DMS153 (cell line): ENCODE measurements around the gene ME1.

Source experiments
- DNase-seq: peaks from one replicate; lab custom pipeline; 2025; lab: John Stamatoyannopoulos, UW

Gene ME1

GRCh38 chr6:83190626-83191025 lies 240.2 kb downstream of the ME1 start:
- no peak for DNase-seq

GRCh38 chr6:83188501-83188900 lies 242.3 kb downstream of the ME1 start:
- no peak for DNase-seq

- no peak for DNase-seq
These were observed 245.8 kb downstream of the ME1 start for GRCh38 chr6:83185096-83185495.

GRCh38 chr6:83183082-83183828 lies 247.6 kb downstream of the ME1 start:
- DNase-seq = no peak

GRCh38 chr6:83182114-83182513 lies 248.7 kb downstream of the ME1 start:
- DNase-seq = no peak

GRCh38 chr6:83180426-83180950 lies 250.4 kb downstream of the ME1 start:
- DNase-seq = no peak

GRCh38 chr6:83176246-83176645 lies 254.6 kb downstream of the ME1 start:
- DNase-seq = no peak

GRCh38 chr6:83169511-83169910 lies 261.3 kb downstream of the ME1 start:
- DNase-seq = no peak

- DNase-seq = no peak
These were observed 261.7 kb downstream of the ME1 start for GRCh38 chr6:83169106-83169505.

GRCh38 chr6:83168556-83168955 lies 262.3 kb downstream of the ME1 start:
- no peak for DNase-seq

- no peak for DNase-seq
These were observed 263.0 kb downstream of the ME1 start for GRCh38 chr6:83167726-83168278.
